HG03442 (cell line): ENCODE results near the gene SCN4B.

Experiments used
- ATAC-seq: cut with Tn5 transposase; IDR thresholded peaks from one replicate; pipeline ENCODE4 v1.9.1; 2021; ENCODE audit warnings: mild to moderate bottlenecking, moderate library complexity; ENCODE audit not compliant: unreplicated experiment

The SCN4B gene

DNA sequence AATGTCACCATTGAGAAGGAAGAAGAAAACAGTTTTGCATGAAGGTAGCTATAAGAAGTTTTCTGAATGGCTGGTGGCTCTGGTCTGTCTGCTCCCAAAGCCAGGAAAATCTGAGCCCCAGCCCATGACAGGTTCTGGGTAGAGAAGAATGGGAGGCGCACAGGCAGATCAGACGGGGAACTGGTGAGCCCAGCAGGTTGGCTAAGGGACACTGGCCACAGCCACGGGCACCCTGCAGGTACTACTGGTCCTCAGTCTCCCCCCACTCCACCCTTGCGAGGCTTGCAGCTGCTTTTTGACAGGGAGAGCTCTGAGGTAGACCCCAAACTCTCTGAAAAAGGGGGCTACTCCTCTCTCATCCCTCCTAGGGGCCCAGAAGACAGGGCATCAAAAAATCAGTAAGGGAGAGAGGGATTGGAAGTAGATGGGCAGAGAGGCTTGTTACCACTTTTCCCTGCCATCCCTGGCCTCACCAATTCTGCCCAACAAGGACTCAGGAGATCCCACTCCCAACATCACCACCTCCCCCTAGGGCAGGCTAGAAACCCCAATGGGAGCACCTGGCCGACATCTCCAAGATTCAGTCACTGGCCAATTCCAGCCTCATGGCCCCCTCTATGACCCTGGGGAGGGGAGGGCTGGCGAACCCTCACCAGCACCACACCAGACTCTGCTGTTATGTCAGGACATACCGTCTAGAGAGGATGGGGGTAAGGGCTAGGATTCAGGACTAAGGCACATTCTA, 17.4 kb downstream of the SCN4B start:
- no peak for ATAC-seq

DNA sequence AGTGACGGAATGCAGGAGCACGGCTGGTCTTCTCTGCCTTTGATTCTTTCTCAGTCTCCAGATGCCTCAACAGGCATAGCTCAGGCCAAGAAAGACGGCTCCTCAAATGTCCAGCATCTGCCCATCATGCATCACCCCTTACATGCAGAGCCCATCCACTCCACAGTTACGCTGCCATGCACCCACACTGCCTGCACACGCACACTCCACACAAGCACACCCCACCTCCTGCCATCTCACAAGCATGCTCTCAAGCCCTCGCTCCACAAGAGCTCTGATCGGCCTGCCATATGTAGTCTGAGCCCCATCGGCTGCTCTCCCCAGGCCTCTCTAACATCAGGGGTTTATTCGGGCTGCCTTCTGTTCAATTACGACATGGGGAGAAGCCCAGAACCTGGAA, 18.8 kb downstream of the SCN4B start:
- no peak for ATAC-seq

DNA sequence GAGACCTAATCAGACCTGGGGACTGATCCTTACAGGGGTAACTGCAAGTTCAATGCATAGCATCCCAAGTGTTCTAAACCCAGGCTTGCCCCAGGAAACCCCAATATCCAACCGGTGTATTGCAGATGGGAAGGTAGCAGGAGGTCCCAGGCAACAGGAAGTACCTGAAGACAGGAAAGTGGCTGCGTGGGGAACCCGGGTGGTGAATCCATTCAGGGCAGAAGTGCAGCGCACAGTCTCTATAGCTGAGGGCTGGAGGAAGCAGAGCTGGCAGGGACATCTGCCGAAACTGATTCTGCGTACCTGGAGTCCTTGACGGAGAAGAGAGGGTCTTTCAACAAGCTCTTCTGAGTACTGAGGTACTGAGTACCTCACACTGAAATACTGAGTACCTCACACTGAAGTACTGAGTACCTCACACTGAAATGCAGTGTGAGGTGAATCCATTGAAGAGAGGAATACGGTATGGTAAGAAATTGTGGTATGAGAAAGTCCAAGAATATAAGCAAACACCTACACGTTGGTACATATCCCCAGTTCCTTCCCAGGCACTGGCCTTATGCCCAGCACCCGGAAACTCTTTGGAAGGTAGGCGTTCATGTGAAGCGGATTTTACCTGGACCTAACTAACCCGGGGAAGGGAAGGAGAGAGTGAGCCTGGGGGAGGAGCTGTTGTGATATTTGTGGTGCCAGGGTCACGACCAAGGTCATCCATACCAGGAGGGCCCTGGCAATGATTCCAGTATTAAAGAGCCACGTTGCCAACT, 20.1 kb downstream of the SCN4B start:
- ATAC-seq = no peak

- no peak for ATAC-seq
Observed at GRCh38 chr11:118129471-118130172, 23.0 kb downstream of the SCN4B start.

- ATAC-seq = no peak
Observed at GRCh38 chr11:118128721-118129470, 23.7 kb downstream of the SCN4B start.

GRCh38 chr11:118128310-118128709, 24.3 kb downstream of the SCN4B start:
- no peak for ATAC-seq

GRCh38 chr11:118126082-118126838, 26.4 kb downstream of the SCN4B start:
- no peak for ATAC-seq

DNA sequence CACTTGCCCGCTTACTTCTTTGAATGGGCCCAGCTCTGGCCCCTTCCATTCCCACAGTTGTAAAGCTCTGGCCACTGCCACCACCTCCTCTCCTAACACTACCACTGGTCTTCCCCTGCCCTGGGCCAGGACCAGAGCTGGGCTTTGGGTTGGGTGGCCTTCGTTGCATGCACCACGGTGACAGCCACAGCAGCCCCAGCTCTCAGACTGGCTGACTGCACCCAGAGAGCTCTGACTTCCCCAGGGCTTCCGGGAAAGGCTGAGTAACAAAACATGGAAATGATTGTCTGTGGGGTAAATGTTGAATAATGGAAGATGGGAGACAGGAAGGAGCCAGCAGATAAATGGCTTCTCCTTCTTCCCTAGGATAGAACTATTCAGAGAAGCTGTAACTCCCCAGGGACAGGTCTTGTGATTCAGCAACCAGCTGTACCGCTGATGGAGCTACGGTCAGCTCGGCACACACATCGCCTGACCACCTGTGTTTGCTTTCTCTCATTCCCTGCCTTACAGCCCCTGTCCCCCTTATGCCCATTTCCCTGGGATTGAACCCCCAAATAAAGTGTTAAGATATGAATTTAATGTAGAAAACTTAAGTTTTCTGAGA, 27.6 kb downstream of the SCN4B start:
- no peak for ATAC-seq

DNA sequence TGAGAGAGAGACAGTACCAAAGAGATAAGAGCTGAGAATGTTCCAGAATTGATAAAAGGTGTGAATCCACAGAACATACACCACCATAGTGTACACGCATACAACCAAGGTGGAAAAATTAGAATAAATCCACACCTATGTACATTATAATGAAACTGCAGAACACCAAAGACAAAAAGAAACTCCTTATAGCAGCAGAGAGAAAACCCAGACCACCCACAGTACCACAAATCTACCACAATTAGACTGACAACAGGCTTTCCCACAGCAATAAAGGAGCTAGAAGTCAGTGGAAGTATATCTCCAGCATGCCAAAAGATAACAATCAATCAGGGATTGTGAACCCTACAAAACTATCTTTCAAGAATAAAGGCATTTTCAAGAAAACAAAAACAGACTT, 31.8 kb downstream of the SCN4B start:
- no peak for ATAC-seq

DNA sequence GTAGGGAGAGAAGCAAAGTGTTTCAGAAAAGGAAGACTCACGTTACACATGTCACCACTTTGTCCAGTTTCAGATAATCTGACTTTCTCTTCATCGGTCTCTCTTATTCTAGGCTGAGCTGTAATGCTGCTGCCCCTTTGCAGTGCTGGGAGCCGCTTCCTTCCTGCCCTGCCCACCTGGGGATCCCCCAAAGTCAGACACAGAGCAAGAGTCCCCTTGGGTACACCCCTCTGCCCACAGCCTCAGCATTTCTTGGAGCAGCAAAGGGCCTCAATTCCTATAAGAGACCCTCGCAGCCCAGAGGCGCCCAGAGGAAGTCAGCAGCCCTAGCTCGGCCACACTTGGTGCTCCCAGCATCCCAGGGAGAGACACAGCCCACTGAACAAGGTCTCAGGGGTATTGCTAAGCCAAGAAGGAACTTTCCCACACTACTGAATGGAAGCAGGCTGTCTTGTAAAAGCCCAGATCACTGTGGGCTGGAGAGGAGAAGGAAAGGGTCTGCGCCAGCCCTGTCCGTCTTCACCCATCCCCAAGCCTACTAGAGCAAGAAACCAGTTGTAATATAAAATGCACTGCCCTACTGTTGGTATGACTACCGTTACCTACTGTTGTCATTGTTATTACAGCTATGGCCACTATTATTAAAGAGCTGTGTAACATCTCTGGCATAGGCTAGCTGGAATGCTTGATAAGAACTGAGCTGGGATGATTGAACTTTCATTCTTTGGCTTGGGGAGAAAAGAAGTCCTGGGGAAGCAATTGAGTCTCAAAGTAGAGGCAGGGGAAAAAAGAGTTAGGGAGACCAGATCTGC, 34.6 kb downstream of the SCN4B start:
- no peak for ATAC-seq

DNA sequence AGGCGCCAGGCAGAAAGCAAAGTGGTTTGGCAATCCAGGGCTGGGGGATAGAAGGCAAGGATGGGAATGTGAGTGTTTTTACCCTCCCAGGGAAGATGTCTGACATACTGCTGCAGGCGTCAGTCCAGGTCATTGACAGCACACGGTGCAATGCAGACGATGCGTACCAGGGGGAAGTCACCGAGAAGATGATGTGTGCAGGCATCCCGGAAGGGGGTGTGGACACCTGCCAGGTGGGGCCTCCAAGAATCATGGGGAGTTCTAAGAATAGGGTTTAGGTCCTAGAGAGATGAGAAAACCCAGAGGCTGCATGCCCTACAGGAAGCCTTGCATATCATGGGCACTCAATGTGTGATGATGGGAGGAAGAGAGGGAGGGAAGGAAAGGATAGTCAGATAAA, 37.6 kb downstream of the SCN4B start:
- ATAC-seq = no peak

- no peak for ATAC-seq
Observed at GRCh38 chr11:118114266-118114665, 38.4 kb downstream of the SCN4B start.

- ATAC-seq = no peak
Observed at GRCh38 chr11:118112711-118113430, 39.8 kb downstream of the SCN4B start.

- ATAC-seq = no peak
Observed at GRCh38 chr11:118111744-118112035, 40.9 kb downstream of the SCN4B start.

DNA sequence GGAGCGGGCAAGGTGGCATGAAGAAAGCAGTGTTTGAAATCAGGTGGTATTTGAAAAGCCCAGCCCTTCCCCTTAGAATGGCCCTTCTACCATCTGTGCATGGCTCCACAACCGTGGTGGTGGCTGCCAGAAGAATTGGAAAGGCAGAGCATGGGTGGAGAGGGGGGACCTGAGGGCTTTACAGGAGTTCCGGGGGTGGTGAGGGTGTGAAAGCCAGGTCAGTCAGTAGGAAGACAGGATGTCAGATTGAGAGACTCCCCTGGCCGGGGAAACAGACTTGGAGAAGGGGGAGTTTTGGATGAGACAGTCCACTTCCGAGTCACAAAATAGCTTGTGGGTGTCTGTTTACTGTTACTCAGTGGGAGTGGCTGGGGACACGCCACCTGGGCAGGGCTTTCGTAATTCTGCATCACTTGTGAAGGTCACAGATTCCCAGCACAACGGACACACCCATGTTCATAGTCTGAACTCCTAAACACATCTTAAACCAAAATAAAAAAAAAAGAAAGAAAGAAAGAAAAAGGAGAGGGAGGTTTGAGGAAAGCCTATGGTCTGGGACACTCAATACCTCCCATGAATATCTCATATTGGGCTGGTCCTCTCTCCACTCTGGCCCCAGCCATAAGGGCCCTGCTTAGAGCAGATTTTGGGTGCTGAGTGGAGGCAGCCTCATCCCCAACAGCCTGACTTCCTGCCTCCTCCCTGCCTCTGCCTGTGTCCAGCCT, 41.4 kb downstream of the SCN4B start:
- ATAC-seq = no peak

DNA sequence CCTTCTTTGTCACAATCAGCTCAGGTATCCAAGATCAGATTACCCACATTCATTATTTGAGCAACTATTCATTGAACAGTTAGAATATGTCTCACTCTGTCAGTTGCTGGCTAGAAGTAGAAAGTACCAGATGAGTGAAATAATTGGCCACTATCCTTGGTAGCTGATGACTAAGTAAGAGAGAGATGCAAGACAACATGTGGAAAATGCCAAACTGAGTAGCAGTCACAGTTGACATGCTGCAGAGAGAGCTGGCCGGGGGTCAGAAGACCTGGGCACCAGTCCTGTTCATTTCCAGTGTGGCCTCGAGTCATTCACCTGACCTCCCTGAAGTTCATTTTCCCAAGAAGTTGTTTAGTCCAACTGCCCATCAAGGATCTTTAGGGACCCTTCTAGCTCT, 43.4 kb downstream of the SCN4B start:
- ATAC-seq = no peak

- no peak for ATAC-seq
Observed at GRCh38 chr11:118108513-118108912, 44.1 kb downstream of the SCN4B start.

- ATAC-seq = no peak
Observed at GRCh38 chr11:118106789-118107335, 45.8 kb downstream of the SCN4B start.
